GM19468 (cell line): ENCODE measurements around the gene SSR1.

Source experiments
- ATAC-seq: cut with Tn5 transposase; IDR thresholded peaks from one replicate; pipeline ENCODE4 v1.9.1; 2021; ENCODE audit warnings: mild to moderate bottlenecking, moderate library complexity, moderate number of reproducible peaks; ENCODE audit not compliant: unreplicated experiment; ENCODE audit errors: extremely low read depth

SSR1 gene

DNA sequence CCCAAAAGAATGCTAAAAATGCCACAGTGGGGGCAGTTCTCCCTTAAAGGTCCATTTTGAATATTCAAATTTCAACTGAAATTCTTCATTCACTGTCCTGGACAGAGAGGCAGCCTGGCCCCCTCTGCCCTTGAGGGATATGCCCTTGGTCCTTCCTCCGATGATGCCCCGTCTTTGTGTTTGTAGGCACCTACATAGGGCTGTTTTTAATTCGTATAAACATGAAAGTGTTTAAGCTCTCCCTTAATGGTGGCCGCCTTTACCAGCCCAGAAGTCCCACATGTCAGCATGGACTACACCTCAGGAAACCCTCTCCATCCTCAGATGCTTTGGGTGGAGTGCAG lies 70.2 kb downstream of the SSR1 start:
- no peak for ATAC-seq

DNA sequence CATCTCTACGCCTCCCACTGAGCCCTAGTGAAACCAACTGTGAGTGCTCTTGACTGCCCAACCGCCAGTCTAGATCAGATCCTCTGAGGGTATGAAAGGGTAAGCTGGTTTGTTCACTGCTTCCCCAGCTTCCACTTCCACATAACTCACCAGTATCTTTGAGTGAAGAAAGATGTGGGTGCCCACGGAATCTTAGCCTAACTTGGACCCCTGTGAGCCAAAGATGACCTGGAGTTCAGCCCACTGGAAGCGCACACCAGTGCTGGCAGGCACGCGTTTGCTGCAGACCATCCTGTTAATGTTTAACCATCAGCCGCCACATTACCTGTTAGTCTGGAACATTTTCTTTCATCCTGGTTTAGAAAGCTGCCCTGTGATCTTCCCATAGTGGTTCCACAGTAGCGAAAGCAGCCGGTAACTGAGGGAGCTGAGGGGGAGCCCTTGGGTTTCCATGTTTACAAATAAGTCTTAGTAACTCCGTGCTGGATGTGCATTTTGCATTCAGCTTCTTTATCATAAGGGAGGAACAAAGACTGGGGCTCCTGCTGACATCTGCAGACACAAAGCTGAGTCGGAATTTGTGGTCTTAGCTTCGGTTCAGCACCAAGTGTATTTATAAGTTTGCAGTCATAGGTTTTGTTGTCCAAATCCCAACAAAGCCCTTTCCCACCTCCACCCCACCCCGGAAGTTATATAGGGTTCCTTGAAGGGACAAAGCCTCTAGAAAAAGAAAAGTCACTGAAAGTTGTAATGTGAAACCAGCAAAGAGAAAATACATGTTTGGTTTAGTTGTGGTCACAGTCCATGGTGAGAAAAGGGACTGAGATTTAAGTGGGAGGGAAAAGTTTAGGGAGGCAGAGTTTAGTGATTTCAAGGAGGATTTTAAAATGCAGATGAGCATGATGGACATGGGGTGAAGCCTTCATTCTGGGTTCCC lies 71.0 kb downstream of the SSR1 start:
- no peak for ATAC-seq

DNA sequence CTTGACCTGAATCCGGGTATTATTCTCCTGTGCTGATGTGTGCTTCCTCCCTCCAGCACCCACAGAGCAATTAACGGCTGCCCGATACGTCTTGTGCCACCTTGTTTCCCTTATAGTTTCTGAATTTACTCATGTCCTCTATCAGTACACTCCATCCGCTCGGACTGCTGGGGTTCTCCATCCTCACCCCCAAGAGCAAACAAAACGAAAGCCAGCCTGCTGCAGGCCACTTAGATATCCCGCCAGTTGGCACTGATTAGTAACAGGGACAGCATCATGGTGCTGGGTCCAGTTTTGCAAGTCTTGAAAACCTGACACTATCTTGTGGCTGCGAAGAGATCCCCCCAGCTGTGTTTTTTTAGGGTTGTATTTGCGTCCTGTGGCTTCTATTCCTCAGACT lies 71.8 kb downstream of the SSR1 start:
- ATAC-seq = no peak

DNA sequence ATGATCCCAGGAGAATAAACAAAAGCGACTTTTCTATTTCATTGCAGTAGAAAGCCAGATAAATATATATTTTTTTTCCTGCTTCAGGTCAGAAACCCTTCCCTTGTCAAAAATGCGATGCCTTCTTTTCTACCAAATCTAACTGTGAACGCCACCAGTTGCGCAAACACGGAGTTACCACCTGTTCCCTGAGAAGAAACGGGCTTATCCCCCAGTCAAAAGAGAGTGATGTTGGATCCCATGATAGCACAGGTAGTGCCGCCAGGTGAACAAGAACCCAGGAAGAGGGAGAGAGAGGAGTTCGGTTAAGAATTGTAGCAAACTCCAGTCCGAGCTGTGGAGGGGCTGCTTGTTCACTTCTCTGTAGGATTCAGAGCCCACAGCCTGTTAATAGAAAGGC lies 72.6 kb downstream of the SSR1 start:
- no peak for ATAC-seq

DNA sequence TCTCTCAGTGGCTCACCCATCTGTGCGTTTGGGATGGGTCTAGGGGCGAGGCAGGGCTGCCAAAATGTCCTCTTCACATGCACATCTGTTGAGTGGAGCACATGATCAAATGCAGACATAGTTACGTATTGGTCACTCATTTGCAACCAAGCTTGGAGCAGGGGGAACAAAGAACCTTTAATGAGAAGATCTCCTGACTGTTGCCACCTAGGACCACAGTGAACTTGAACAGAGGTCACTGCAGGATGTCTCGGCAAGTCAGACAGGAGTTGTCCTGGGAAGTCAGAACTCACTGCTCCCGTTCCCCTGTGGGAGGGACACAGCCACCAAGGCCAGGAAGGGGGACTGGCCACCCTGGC lies 73.4 kb downstream of the SSR1 start:
- no peak for ATAC-seq

DNA sequence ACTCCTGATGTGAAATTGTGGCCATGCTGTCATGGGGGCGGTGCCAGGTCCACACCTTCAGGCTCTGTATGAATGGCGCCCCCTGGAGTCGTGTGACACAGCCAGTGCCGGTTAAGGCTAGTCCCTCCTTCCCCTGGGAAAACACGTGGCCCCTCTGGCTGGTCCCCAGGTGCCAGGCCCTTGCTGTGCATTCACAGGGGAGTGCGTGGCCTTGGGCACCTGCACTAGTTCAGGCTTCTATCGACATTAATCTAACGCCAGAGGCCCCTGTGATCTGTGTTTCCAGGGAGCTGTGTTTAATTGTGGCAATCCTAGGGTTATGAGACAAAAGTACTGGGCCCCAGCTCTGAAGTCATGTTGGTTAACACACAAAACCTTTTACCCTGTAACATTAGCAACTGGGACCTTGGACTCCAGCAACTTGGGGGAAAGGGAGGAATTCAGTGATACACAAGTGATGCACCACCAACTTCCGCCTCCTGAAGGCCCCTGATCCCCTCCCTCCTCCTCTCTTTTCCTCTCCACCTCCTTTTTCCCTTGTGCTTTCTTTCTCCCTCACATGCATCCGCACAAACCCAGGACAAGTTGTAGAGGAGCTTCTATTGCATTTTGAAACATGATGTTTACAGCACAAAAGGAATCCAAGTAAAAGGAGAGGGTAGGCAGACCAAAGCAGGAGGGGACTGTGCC lies 74.0 kb downstream of the SSR1 start:
- peak; percentile 40 for ATAC-seq

DNA sequence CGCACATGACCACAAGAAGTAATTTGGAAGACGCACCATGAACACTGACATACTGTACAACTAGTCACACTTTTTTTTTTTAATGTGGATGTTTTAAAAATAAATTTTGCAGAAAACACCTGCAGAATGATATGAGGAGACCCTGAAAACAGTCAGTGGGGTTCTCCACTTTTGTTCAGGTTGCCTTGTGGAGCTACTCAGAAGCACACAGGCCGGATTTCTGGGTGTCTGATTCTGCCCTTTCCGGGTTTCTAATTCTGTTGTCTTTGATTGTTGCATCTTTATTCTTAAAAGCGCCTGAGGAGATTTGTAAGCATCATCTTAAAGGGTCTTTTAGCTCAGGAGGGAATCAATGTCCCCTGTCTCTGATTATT lies 74.5 kb downstream of the SSR1 start:
- ATAC-seq = no peak

DNA sequence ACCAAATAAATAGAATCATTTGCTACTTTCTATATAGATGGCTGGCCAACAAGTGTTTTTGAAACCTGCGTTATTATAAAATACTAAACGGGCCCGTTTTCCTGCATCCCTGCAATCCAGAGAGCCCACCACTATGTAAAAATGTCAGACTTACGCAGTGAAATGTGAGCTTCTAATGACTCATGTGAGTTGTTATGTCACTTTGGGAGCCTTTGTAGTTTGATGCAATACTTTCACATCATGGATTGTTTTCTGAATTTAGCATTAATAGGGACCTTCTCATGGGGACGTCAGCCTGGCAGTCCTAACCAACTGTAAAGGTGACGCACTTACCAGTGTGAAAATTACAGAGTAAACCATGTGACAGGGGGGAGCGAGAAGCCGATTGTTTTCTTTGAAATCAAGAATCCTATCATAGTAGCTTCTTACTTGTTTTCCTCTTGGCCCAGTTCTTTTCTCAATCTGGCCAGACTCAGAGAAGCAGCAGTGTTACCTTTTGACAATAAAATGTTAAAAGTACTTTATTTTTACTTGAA lies 75.3 kb downstream of the SSR1 start:
- ATAC-seq = no peak

DNA sequence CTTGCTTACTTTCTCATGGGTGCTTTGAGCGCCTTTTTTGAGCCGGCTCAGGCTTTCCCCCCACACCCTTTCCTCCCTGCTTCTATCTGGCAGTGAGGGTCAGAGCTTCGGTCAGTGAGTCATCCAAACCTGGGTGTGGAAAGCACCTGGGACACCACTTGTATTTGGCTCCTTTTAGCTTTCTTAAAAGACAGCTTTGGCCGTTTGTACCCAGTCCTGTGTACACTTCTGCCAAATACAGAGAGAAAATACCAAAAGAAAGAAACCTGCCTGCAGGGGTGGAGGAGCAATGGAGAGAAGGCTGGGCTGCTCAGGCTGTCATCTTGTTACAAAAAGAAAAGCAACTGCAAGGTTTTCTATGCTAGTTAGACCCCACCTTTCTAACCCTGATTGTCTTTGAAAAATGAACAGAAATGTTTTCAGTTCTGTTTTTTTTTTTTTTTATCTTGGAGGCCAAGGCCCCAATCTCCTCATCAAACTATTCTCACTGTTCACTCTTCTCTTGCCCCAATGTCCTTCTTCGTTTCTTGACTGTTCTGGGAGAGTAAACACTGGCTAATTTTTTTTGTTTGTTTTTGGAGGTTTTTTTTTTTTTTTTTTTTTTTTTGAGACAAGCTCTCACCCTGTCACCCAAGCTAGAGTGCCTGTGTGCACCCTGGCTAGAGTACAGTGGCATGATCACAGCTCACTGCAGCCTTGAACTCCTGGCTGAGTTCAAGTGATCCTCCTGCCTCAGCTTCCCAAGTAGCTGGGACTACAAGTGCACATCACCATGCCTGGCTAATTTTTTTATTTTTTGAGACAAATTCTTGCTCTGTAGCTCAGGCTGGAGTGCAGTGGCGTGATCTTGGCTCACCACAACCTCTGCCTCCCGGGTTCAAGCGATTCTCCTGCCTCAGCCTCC lies 76.4 kb downstream of the SSR1 start:
- ATAC-seq = peak; percentile 46

DNA sequence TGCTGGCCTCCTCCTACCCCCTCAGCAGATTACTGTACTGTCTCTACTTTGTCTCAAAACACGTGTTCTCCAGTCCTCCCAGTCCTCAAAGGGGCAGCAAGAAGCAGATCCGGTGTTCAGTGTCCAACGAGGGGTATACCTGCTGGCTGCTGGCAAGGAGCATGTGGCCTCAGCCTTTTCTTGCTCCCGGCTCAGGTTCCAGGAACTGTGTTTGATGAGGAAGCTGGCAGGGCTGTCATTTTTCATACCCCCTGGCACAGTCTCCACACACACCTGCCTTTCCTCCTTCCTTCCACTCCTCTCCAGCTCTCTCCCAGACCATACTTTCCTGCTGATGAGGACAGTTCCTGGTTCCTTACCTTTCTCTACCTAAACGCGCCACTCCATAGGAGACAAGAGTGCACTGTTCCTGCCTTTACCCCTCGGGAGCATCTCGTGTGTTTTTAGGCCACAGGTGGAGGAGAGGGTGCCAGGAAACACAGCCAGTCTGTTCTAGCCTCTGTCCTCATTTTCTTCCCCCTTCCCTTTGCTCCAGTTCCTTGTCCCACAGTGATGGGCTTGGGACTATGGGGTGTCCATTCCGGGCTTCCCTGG lies 77.2 kb downstream of the SSR1 start:
- ATAC-seq = no peak

DNA sequence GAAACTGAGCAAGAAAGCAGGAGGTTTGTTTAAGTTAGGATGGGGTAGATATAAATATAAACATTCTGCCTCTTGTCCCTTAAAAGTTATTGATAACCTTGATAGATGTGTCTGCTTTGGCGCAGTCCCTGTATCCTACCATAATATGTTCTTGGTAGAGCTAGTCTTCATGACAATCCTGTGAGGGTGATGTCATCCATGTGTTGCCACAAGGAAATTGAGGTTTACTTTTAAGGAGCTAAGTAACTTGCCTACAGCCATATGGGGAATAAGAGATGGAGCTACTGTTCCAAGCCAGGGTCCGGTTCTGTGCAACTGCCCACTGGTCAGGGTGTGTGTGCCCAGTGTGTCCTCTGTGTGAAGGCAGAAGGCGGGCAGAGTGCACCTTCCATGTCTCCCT lies 78.5 kb downstream of the SSR1 start:
- ATAC-seq = no peak

DNA sequence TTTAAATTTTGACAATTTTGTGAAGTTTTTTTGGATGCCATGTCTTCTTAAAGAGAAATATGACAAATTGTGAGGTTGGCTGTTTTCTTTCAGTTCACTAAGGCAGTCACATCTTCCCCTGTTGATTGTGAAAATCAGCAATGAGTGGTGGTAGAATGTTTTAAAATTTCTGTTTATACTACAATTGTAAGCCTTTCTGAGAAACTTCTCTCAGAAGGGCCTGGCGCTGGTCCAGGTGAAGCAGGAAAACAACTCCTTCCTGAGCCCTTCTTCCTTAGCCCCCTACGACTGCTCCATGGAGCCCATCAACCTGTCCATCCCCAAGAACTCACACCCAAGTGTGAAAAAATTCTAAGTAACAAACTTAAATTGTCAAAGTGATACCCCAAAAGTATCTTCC lies 80.6 kb downstream of the SSR1 start:
- ATAC-seq = no peak

DNA sequence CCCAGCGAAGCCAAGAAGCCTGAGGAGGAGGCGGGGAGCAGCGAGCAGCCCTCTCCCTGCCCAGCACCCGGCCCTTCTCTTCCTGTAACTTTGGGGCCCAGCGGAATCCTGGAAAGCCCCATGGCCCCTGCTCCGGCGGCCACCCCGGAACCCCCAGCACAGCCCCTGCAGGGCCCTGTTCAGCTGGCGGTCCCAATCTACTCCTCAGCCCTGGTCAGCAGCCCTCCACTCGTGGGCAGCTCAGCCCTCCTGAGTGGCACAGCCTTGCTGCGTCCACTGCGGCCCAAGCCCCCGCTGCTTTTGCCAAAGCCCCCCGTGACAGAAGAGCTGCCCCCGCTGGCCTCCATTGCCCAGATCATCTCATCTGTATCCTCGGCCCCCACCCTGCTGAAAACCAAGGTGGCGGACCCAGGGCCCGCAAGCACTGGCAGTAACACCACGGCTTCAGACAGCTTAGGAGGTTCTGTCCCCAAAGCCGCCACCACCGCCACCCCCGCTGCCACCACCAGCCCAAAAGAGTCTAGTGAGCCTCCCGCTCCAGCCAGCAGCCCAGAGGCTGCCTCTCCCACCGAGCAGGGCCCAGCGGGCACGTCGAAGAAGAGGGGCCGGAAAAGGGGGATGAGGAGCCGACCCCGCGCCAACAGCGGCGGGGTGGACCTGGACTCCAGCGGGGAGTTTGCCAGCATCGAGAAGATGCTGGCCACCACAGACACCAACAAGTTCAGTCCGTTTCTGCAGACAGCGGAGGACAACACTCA lies 81.9 kb downstream of the SSR1 start:
- ATAC-seq = no peak

DNA sequence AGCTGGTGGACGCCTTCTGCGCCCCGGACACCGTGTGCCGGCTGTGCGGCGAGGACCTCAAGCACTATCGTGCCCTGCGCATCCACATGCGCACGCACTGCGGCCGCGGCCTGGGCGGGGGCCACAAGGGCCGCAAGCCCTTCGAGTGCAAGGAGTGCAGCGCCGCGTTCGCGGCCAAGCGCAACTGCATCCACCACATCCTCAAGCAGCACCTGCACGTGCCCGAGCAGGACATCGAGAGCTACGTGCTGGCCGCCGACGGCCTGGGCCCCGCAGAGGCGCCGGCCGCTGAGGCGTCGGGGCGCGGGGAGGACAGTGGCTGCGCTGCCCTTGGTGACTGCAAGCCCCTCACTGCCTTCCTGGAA lies 82.7 kb downstream of the SSR1 start:
- no peak for ATAC-seq

DNA sequence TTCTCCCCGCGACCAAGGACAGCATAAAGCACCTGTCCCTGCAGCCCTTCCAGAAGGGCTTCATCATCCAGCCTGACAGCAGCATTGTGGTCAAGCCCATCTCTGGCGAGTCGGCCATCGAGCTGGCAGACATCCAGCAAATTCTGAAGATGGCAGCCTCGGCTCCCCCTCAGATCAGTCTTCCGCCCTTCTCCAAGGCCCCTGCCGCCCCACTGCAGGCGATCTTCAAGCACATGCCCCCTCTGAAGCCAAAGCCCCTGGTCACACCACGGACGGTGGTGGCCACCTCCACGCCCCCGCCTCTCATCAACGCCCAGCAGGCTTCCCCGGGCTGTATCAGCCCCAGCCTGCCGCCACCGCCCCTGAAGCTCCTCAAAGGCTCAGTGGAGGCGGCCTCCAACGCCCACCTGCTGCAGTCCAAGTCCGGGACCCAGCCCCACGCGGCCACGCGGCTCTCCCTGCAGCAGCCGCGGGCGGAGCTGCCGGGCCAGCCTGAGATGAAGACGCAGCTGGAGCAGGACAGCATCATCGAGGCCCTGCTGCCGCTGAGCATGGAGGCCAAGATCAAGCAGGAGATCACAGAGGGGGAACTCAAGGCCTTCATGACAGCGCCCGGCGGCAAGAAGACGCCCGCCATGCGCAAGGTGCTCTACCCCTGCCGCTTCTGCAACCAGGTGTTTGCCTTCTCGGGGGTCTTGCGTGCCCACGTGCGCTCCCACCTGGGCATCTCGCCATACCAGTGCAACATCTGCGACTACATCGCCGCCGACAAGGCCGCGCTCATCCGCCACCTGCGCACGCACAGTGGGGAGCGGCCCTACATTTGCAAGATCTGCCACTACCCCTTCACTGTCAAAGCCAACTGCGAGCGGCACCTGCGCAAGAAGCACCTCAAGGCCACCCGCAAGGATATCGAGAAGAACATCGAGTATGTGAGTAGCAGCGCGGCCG lies 83.3 kb downstream of the SSR1 start:
- no peak for ATAC-seq

DNA sequence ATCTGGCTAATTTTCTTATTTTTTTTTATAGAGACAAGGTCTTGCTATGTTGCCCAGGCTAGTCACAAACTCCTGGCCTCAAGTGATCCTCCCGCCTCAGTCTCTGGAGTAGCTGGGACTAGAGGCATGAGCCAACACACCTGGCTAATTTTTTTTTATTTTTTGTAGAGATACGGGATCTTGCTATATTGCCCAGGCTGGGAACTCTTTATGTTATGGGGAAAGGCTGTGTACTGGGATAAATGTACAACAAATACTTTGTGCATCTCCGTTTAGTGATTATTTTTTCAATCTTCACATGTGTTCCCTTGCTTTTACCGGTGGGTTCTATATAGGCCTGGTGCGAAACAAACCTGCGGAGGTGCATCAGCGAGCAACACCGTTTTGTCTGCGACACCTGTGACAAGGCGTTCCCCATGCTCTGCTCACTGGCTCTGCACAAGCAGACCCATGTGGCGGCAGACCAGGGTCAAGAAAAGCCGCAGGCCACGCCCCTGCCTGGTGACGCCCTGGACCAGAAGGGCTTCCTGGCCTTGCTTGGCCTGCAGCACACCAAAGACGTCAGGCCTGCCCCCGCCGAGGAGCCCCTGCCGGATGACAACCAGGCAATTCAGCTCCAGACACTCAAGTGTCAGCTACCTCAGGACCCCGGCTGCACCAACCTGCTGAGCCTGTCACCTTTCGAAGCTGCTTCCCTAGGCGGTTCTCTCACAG lies 84.2 kb downstream of the SSR1 start:
- no peak for ATAC-seq

DNA sequence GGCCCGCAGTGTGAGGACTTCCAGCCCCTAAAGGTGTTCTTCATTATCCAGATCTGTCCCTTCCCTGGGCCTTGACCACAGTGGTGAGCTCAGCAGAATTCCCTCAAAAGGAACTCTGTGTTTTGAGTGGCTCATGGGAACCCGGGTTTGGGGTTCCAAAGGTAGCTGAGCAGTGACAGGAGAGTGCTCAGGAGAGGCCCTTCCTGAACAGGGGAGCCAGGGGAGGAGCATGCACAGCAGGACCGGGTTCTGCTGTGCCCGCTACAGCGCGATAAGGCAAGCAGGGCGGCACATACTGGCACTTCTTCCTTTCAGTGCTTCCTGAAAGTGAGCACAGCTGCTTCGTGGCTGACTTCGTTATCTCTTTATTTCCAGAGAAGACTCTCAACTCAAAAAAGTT lies 88.3 kb downstream of the SSR1 start:
- no peak for ATAC-seq

DNA sequence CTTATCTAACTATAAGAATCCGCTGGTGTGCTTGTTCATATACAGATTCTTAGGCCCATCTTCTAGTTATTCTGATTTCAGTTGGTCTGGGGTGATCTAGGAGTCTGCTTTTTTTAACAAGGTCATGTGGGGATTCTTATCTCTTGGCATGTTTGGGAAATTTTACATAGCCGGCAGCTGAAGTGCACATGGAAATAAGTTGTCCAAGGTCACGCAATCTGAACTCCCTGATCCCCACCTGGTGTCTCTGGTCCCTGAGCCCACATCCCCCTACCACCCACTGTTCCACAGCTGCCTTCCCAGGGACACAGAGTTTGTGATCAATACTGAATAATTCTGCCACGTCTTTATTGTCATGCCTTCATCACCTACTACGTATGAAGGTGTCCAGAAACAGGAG lies 90.8 kb downstream of the SSR1 start:
- ATAC-seq = no peak
